HUDEP-2 (cell line): ENCODE data around the gene IL36B.
A peak's percentile ranks its signal among the peaks of the same experiment; 100 is the strongest.
"Not testable (repeated sequence)": the region's sequence is repeated elsewhere in the genome, so short reads cannot be mapped to it uniquely, and the experiment has no call there.

ENCODE experiments used
- DNase-seq, 76 experiments: peaks; one replicate each; lab custom pipeline; 2025; ENCODE audit not compliant: unreplicated experiment in 76 of 76; lab: John Stamatoyannopoulos, UW

The IL36B gene

GRCh38 chr2:113052396-113052917, at the start of gene IL36B:
Gene IL36B, minus strand, starts transcription at chr2:113052867.
- DNase-seq, result no peak

GRCh38 chr2:113102133-113102532, 49.5 kb upstream of the IL36B start:
- DNase-seq, result no peak

GRCh38 chr2:113098532-113098931, 45.9 kb upstream of the IL36B start:
- DNase-seq, result no peak

GRCh38 chr2:113098041-113098440, 45.4 kb upstream of the IL36B start:
- no peak for DNase-seq

DNA sequence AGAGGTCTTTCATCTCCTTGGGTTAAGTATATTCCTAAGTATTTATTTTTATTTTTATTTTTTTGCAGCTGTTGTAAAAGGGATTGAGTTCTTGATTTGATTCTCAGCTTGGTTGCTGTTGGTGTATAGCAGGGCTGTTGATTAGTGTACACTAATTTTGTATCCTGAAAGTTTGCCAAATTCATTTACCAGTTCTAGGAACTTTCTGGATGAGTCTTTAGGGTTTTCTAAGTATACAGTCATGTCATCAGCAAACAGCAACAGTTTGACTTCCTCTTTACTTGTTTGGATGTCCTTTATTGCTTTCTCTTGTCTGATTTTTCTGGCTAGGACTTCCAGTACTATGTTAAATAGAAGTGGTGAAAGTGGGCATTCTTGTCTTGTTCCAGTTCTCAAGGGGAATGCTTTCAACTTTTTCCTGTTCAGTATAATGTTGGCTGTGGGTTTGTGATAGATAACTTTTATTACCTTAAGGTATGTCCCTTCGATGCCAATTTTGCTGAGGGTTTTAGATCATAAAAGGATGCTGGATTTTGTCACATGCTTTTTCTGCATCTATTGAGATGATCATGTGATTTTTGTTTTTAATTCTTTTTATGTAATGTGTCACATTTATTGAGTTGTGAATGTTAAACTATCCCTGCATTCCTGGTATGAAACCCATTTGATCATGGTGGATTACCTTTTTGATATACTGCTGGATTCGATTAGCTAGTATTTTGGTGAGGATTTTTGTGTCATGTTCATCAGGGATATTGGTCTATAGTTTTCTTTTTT, 44.4 kb upstream of the IL36B start:
- DNase-seq, result not testable (repeated sequence)

DNA sequence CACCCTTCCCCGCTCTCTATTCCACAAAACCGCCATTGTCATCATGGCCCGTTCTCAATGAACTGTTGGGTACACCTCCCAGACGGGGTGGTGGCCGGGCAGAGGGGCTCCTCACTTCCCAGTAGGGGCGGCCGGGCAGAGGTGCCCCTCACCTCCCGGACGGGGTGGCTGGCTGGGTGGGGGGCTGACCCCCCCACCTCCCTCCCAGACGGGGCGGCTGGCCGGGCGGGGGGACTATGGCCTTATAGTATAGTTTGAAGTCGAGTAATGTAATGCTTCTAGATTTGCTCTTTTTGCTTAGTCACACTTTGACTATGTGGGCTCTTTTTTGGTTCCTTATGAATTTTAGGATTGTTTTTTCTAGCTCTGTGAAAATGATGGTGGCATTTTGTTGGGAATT, 43.6 kb upstream of the IL36B start:
- not testable (repeated sequence) for DNase-seq

GRCh38 chr2:113093613-113093977, 40.9 kb upstream of the IL36B start:
- no peak for DNase-seq

- no peak for DNase-seq
These were observed 40.4 kb upstream of the IL36B start for GRCh38 chr2:113092864-113093612.

- DNase-seq, result no peak
These were observed 38.7 kb upstream of the IL36B start for GRCh38 chr2:113091231-113091896.

DNA sequence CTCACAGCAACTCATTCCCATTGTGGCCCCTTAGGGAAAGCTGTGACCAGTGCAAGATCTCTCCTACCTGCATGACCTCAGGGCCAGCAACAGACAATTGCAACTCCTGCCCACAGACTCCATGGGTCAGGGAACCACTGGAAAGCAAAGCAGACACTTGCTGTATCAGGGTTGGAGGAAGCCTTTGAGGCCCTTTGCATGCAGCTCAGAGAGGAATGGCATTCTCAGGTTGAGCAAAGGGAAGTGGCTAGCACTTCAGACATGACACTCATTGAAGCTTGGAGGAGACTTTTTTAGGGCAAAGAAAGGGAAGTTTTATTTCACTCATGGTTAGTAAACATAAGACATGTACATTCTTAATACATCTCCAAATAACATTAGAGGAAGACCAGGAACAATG, 37.2 kb upstream of the IL36B start:
- DNase-seq, result no peak

GRCh38 chr2:113088213-113088992, 35.7 kb upstream of the IL36B start:
- DNase-seq, result no peak

DNA sequence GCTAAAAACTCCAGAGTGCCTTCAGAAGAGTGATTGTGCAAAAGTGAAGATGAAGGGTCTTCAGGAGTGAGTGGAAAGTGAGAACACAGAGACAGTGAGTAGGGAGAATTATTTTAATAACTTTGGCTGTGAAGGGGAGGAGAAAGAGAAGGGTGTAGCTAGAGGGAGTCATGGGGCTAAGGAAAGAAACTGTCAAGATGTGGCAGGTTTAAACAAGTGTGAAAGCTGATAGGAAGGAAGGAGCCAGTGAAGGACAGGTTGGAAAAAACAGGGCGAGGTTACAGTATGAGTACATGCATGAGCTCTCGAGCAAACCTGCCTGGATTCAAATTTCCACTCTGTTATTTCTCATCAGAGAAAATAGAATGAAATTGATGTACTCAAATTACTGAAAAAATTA, 32.9 kb upstream of the IL36B start:
- DNase-seq, result peak in 11 of 76 experiments; percentile 1 to 41 (median 9)

DNA sequence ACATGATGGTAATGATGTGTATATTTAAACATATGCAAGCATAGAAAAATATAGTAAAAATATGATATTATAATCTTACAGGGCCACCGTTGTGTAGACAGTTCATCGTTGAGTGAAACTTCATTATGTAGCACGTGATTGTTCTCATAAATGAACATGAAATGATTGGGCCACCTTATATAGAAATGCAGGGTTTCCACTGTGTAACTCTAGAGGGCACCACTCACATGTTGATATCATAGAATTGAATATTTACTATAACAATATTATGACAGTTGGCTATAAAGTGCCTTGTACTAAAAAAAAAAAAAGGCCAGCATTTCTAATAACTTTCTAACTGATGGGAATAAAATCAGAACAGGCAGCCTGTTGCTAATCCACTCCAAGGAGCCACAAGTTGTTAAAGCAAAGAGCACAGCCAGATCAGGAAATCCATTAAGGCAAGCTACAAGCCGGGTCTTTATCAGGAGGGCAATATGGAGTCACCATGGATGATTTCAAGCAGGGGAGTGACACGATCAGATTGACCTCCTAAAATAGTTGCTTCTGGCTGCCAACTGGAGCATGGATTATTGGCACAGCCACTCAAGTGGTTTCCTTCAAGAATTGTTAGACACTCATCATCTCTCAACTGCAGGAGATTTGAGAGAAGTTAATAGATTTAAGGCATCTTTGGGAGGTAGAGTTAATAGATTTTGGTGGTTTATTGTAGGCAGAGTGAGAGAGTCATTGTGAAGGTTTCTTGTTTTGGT, 31.8 kb upstream of the IL36B start:
- peak in 18 of 76 experiments; percentile 4 to 44 (median 16) for DNase-seq

DNA sequence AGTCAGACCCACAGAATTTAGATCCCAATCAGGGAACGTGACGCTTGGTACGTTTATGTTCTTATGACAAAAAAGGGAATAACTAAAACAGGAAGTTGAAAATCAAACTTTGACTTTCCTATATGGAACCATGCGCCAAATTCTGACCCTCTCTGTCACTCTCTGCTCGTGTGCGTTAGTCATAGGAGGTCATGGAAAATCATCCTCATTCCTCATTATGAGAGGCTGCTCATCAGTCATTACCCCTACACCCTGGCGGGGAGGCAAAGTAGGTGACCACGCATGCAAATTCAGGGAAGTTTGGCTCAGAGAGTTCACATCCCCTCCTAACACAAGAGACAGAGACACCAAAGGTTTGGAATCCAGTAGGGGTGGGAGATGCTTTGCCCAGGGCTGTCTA, 30.6 kb upstream of the IL36B start:
- no peak for DNase-seq

GRCh38 chr2:113081488-113082210, 29.0 kb upstream of the IL36B start:
- no peak for DNase-seq

GRCh38 chr2:113080134-113080533, 27.5 kb upstream of the IL36B start:
- peak in 28 of 76 experiments; percentile 0 to 35 (median 15) for DNase-seq

DNA sequence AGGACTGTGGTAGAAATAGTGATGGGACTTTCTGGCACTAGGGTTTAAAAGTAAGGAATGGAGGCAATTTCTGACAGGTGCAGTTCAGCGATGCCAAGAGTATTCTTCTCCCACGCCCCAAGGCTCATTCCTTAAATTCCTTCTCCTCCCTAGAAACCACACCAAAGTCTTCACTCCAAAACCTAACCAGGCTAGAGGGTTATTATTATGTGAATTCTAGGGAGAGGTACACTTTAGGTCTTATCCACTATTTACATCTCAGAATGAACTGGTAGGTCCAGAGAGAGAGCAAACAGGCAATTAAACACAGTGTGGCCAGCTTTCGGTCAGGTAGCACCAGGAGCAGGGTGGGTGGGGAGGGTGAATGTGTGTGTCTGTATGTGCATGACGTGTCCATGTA, 26.5 kb upstream of the IL36B start:
- DNase-seq, result no peak

- no peak for DNase-seq
These were observed 25.7 kb upstream of the IL36B start for GRCh38 chr2:113078350-113078839.

- DNase-seq, result no peak
These were observed 25.3 kb upstream of the IL36B start for GRCh38 chr2:113077921-113078320.
